Measurements from ENCODE around the gene IL3.

DNA sequence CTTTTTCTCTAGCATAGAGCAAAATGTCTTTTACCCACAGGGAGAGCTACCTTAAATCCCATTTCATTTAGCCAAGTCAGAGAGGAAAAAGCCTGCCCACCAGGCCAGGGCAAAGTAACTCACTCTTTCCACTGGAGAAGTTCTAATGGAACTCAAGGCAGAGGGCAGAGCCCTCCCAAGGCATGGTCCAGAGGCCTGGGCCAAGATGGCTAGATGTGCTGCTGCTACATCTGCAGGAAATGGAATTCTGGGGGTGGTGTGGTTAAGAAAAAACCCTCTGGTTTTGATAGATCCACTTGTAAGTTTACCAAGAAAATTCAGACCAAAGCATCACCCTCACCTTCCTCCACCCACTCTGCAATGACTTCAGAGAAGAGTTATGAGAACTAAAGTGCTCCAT lies 50.5 kb downstream of the IL3 start:
- TF ChIP-seq, protein P1, sequence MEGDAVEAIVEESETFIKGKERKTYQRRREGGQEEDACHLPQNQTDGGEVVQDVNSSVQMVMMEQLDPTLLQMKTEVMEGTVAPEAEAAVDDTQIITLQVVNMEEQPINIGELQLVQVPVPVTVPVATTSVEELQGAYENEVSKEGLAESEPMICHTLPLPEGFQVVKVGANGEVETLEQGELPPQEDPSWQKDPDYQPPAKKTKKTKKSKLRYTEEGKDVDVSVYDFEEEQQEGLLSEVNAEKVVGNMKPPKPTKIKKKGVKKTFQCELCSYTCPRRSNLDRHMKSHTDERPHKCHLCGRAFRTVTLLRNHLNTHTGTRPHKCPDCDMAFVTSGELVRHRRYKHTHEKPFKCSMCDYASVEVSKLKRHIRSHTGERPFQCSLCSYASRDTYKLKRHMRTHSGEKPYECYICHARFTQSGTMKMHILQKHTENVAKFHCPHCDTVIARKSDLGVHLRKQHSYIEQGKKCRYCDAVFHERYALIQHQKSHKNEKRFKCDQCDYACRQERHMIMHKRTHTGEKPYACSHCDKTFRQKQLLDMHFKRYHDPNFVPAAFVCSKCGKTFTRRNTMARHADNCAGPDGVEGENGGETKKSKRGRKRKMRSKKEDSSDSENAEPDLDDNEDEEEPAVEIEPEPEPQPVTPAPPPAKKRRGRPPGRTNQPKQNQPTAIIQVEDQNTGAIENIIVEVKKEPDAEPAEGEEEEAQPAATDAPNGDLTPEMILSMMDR (IDR thresholded peaks at IDR 0.05; ENCODE audit: poor library complexity) = no peak
- TF ChIP-seq EZH2phosphoT487 (IDR thresholded peaks at IDR 0.05; ENCODE audit: low read depth, severe bottlenecking, unreplicated experiment) = no peak

All from hepatocyte (in vitro differentiated cells).